GM21576 (cell line): Measurements from ENCODE around the gene PPP1R27.
A peak's percentile ranks its signal among the peaks of the same experiment; 100 is the strongest.

Experiments used
- ATAC-seq: cut with Tn5 transposase; IDR thresholded peaks from one replicate; pipeline ENCODE4 v1.9.1; 2021; ENCODE audit warnings: mild to moderate bottlenecking, moderate library complexity; ENCODE audit not compliant: unreplicated experiment

Gene PPP1R27

DNA sequence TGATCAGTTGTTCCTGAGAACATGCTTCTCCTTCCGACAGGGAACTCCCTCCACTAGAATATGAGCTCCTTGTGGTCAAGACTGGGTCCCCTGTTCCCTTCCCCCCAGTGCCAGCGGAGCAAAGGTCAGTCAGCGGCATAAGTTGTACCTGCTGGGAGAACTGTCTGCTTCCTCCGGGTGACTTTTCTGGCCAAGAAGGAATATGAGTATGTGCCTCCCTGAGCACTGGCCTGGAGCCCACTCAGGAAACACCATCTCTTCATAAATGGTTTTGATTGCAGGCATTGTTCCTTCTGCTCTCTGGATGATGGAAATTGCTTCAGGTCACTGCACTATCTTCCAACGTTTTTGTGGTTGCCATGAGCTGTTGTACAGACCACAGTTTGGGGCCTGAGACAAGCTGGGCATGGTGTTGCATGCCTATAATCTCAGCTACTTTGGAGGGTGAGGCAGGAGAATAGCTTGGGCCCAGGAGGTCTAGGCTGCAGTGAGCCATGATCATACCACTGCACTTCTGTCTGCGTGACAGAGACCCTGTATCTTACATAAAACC, 28.3 kb upstream of the PPP1R27 start:
- ATAC-seq = no peak

DNA sequence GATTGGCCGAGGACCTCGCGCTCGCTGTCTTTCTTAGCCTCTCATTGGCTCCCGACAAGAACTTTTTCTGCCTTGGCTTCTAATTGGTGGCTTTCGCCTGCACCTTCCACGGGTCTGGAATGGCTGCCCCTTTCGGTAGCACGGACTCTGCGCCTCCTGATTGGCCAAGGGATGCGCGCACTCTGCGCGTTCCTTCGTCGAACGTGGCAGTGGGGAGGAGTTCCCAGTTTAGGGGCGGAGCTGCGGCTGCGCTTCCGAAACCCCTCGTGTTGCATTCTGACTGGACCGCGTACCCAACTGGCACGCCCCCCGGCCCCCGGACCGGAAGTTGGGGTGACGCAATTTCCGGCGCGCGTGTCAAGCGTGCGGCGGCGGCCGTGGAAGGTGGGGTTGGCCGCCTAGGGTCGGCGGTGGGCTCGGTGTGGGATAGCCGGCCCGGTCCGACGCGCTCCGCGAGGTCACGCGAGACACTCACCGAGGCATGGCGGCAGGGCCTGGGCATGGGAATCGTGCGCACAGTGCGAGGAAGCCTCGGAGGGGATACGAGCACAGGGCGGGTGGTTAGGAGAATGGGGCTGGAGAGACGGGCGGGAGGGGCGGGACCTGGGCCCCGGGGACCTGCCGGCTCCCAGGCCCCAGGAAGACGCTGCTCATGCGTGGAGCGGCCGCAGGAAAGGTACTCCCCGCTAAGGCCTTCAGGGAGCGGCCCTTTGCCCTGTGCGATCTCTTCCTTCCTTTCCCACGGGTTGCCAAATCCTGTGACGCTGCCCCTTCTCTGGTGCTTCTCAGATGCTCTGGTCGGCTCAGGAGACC, 26.1 kb upstream of the PPP1R27 start:
- ATAC-seq = peak; percentile 75

GRCh38 chr17:81859906-81860755, 25.3 kb upstream of the PPP1R27 start, which contains the start of gene P4HB:
Gene P4HB, minus strand, starts transcription at chr17:81860535. Its CDS starts 64 bp downstream, at chr17:81860471.
- ATAC-seq = peak; percentile 2

DNA sequence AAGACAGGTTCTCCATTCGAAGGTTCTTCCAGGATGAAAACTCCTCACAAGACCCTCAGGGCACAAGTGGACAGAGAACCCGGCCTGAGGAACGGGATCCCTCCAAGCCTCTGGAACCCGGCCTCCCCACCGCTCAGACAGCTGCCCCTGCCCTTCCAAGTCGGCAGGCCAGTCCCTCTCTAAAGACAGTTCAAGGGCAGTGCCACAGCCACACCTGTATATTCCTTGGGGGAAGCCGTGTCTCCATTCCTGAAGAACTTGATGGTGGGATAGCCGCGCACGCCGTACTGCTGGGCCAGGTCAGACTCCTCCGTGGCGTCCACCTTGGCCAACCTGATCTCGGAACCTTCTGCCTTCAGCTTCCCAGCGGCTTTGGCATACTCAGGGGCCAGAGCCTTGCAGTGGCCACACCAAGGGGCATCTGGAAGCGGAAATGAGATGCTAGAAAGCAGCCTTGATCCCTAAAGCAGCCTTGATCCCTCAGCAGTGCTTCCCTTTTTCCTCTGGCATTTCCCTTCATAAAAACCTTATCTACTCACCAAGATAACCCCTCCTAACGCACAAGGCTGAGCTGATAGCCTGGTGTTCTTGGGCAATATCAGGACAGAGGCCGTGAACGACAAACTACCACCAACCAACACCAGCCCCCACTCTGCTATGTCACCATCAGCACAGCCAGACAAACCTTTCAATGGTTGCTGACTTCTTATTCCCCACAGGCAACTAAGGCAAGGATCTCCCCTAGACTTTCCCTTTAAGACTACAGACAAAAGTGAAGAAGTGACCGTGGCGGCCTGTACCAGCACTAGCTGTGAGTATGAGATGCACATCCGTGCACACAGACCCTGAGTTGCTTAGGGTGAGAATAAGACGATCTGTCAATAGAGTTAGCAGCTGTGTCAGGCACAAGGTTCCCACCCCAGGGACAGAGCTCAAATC, 24.4 kb upstream of the PPP1R27 start:
- ATAC-seq = no peak

- ATAC-seq = no peak
These were observed 23.5 kb upstream of the PPP1R27 start for GRCh38 chr17:81858170-81858966.

DNA sequence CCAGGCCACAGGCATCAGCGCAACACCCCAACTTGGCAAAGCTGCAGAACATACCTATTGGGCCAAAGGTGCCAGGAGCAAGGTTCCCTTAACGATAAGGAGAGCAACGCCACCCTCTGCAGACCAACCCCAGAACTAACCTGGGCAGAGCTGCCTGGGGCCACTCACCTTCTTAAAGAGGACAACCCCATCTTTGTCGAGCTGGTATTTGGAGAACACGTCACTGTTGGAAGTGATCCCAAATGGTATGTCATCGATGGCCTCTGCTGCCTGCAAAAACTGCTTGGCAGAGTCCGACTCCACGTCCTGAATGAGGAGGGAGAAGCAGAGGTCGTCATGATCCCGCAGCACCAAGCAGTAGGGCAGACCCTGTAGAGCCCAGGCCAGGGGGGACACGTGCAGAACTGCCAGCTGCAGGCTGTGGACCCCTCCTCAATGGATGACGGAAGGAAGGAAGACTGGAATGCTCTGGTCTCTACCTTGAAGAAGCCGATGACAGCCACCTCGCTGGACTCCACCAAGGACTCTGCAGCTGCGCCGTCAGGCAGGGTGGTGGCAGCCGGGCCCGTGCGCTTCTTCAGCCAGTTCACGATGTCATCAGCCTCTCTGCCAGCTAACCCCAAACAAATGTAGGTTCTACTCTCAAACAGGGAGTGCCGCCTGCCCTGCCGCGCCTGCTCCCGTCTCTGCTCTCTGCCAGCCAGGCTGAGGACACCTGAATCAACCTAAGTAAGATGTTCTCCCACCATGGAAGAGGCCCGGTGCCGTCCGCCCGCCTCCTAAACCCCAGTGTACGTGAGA, 20.3 kb upstream of the PPP1R27 start:
- no peak for ATAC-seq

DNA sequence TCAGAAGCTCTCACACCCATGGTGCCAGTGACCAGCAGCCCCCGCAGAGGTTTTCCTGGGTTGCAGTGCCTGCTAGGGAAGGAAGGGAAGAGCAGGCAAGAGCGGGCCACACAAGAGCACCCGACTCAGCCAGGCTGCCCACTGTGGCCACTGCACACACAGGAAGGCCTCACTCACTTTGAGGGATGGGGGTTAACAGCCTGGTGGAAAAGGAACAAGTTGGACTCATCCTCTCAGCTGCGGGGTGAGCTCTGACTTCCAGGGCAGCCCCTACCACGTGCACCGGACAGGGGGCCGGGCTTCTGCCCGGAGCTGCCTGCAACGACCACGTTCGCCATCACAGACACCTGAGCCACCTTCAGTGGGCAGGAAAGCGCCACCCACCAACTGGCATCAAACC, 17.4 kb upstream of the PPP1R27 start:
- ATAC-seq = no peak

- no peak for ATAC-seq
These were observed 16.6 kb upstream of the PPP1R27 start for GRCh38 chr17:81851423-81851822.

GRCh38 chr17:81849457-81849856, 14.6 kb upstream of the PPP1R27 start:
- ATAC-seq = no peak

DNA sequence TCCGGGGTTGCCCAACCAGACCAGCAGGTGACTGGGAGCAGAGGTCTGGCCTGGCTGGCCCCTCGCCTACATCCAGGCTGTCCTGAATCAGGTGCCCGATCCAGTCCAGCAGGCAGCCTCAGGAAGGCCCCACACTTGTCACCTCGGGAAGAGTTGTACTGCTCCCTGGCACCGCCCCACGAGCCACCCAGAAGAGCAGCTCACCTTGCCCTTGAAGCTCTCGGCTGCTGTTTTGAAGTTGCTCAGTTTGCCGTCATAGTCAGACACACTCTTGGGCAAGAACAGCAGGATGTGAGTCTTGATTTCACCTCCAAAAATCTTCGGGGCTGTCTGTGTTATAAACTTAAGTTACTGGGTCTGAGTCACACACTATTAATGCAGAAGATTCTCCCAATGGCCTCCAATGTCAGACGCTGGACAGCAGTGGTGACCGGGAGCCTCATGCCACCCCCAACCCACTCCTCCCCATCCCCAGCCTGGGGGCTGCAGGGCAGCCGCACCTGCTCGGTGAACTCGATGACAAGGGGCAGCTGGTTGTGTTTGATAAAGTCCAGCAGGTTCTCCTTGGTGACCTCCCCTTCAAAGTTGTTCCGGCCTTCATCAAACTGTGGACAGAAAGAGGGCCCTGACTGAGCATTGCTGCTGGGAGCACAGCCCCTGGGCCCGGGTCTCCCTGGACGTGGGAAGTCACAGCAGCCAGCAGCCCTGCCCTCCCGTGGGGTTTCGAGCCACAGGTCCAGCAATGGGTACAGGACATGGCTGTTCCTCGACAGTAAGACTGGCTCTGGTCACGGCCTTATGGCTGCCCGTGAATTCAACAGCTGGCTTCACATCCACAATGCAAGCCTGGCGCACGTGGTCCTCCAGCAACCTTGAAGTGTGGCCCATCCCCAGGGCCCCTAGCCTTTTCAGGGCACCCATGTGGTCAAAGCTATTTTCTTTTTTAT, 12.2 kb upstream of the PPP1R27 start:
- ATAC-seq = no peak

DNA sequence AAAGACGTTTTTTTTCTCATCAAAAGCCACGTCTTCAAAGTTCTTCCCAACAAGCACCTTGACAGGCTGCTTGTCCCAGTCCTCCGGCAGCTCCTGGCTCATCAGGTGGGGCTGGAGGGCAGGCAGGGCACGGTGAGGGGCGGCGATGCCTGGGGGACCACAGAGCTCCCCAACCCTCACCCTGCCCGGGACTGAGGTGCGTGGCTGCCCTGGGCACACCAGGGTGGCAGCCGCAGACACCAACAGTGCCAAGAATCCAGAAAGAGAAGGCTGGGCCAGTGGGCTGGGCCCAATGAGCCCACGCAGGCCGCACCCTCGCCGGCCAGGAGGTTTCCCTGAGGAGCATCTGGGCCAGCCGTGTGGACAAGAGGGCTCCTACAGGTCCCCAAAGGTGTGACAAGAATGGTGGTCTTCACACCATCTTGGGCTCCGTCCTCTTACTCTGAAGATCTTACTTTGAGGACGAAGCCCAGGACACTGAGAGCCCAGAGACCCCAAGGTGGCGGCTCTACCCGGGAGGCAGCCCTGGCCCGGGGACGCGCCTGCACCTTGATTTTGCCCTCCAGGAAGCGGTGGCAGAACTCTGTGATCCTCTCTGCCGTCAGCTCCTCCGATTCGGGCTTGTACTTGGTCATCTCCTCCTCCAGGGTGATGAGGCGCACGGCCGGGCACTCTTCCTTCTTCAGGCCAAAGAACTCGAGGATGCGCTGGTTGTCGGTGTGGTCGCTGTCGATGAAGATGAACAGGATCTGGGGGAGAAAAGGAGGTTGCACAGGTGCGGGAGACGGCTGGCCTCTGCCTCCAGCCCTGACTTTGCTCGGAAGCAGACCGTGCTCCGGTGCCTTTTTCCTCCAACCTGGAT, 11.3 kb upstream of the PPP1R27 start:
- no peak for ATAC-seq

GRCh38 chr17:81845361-81845760, 10.5 kb upstream of the PPP1R27 start:
- no peak for ATAC-seq

DNA sequence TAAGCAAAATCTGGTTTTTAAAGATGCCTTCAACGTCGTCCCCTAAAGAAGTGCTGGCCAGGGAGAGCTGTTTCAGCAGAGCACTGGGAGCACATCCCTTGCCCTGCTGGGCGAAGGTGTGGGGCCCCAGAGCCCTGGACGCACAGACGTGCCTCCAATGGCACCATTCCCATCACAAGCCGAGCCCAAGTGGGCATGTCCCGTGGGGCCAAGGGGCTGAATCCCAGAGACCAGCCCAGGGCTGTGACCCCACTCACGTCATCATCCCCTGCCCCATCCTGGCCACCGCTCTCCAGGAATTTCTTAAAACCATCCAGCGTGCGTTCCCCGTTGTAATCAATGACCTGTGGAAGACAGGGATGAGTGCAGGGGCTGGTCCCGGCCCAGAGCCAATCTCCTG, 10.0 kb upstream of the PPP1R27 start:
- no peak for ATAC-seq

- ATAC-seq = no peak
These were observed 9.5 kb upstream of the PPP1R27 start for GRCh38 chr17:81844327-81844851.

GRCh38 chr17:81843713-81844326, 9.0 kb upstream of the PPP1R27 start:
- no peak for ATAC-seq
